ENCODE measurements around the gene SLC39A9. TPM values are rescaled to one million over a fixed set of nuclear protein-coding genes. Genes with fewer than 3 reads are reported as not detected.
A peak's percentile ranks its signal among the peaks of the same experiment; 100 is the strongest.

Gene SLC39A9
- total and polyA plus RNA-seq, 2 of the 13 experiments (the other 11 are each of a cell fraction or from before 2014, with no cell fraction given), result 46.6 to 69.5 TPM

DNA sequence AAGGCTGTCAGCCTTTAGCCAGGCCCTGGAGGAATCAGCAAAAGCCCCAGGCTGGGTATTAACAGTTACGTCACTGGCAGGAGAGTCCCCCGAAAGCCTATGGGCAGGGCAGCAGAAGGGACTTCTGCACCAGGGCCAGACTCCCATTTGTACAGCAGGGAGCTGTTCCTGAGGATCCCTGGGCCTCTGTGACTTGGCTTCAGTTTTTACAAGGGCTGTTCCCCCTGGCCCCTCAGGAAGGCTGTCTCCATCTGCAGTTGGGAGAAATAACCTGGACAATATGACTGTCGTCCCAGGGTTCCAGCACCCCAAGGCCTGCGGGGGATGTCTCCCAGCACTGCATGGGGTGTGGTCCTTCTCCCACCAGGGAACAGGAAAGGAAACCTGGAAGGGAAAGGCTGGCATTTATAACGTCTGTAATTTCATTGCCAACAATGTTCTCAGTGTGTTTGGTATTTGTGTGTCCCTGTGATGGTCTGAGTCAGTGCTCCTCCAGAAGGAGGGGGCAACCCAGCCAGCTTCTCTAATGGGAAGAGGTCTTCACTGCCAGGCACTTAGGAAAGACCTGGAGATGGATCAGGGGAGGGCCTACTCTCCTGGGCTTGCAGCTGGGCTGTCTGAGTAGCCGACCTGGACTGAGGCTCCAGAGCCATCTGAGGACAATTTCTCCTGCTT, 42.7 kb upstream of the SLC39A9 start:
- peaks cover 1 to 20% of the 10 kb centered on the region in 2 experiments; a peak in 1 of 5 replicates for H3K27me3 ChIP-seq (ENCODE audit: control insufficient read depth in 1 of 2, insufficient read depth in 2 of 2, low read length in 2 of 2)
- BruUV-seq (replicated peaks), result no TSS peak
- intact Hi-C loops (cut with micrococcal nuclease; ENCODE audit: unreplicated experiment) (no loop called here), in situ Hi-C loops (cut with HindIII; ENCODE audit: extremely low pct_ligation_motif_present, low pct_unique_long_range_greater_than_20kb) (no loop called here)
- no peak overlapping the region for H3K4me3 ChIP-seq (replicated peaks in 1 of 3; ENCODE audit: insufficient read depth in 1 of 3, low read depth in 2 of 3, low read length in 3 of 3)
- H3K36me3 ChIP-seq (replicated peaks in 1 of 2; ENCODE audit: control insufficient read depth in 1 of 2, insufficient read depth in 2 of 2, low read length in 2 of 2), result no peaks in the 10 kb centered on the region
- H4K20me1 ChIP-seq (ENCODE audit: insufficient read depth, low read length), result no peaks in the 10 kb centered on the region
- ATAC-seq (peak; percentile 16), DNase-seq (ENCODE audit: low spot score) (no peak), FAIRE-seq (no peak)
- H3K9ac ChIP-seq (ENCODE audit: insufficient read depth, low read depth, low read length), result no peak overlapping the region
- TF ChIP-seq, protein P1, sequence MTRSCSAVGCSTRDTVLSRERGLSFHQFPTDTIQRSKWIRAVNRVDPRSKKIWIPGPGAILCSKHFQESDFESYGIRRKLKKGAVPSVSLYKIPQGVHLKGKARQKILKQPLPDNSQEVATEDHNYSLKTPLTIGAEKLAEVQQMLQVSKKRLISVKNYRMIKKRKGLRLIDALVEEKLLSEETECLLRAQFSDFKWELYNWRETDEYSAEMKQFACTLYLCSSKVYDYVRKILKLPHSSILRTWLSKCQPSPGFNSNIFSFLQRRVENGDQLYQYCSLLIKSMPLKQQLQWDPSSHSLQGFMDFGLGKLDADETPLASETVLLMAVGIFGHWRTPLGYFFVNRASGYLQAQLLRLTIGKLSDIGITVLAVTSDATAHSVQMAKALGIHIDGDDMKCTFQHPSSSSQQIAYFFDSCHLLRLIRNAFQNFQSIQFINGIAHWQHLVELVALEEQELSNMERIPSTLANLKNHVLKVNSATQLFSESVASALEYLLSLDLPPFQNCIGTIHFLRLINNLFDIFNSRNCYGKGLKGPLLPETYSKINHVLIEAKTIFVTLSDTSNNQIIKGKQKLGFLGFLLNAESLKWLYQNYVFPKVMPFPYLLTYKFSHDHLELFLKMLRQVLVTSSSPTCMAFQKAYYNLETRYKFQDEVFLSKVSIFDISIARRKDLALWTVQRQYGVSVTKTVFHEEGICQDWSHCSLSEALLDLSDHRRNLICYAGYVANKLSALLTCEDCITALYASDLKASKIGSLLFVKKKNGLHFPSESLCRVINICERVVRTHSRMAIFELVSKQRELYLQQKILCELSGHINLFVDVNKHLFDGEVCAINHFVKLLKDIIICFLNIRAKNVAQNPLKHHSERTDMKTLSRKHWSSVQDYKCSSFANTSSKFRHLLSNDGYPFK (CRISPR knock-in tag; IDR thresholded peaks at IDR 0.05; ENCODE audit: borderline replicate concordance), result no peak
- TF ChIP-seq ARID2 (CRISPR knock-in tag; IDR thresholded peaks at IDR 0.05; ENCODE audit: borderline replicate concordance), result no peak
- no peak overlapping the region for H3K27ac ChIP-seq (ENCODE audit: extremely low read length, insufficient read depth, low read length)
- H3K9me3 ChIP-seq (ENCODE audit: low read length), result no peaks in the 10 kb centered on the region
- H3K4me1 ChIP-seq (ENCODE audit: insufficient read depth, low read length), result peaks cover 30% of the 10 kb centered on the region
- no peaks in the 10 kb centered on the region for H3K79me2 ChIP-seq (ENCODE audit: insufficient read depth, low read length)
- peak overlapping the region; percentile 83; the same call in 1 of the 2 replicates for H3K4me2 ChIP-seq (ENCODE audit: low read depth, low read length)
- 26% methylated on average over 5 of the region's 6 CpGs for WGBS (ENCODE audit: low lambda C conversion rate)
- CTCF ChIA-PET (ENCODE audit: low intra/inter-chr PET ratio, low total read pairs), result no interaction called here
- no peak overlapping the region for H2AFZ ChIP-seq (ENCODE audit: low read length)
- POLR2A ChIA-PET, result no interaction called here

DNA sequence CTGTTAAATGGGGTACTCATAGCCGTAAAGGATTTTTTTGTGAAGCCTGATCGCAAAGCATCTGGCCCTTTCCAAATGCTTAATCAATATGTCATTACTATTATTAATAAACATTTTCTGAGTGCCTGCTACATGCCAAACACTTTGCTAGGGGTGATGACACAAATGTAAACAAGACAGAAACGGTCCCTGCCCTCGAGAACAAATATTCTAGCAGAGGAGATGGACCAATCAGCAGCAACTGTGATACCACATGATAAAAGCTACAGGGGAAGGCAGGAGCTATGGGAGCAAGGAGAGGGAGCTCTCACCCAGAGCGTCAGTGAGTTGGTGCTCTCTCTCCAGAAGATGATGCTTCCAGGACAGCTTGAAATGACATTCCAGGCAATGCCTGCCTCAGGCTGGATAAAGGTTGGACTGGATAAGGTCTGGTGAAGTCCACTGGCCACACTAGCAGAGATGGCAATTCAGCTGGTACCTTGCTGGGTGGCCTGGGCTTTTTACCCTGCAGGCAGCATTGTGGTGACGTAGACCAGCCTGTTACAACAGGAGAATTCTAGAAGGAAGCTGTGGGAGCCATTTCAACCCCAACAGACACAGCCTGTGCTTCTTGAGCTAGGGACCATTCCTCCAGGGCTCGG, 41.5 kb upstream of the SLC39A9 start:
- ATAC-seq (no peak), FAIRE-seq (no peak), DNase-seq (ENCODE audit: low spot score) (peak; percentile 18)
- H3K27me3 ChIP-seq (ENCODE audit: control insufficient read depth in 1 of 2, insufficient read depth in 2 of 2, low read length in 2 of 2), result peaks cover 1 to 14% of the 10 kb centered on the region in 2 experiments; a peak in 1 of 5 replicates
- H4K20me1 ChIP-seq (ENCODE audit: insufficient read depth, low read length), result no peaks in the 10 kb centered on the region
- intact Hi-C loops (cut with micrococcal nuclease; ENCODE audit: unreplicated experiment), result loop anchor here (1.0 kb wide), 1 partner anchor 28 kb away; no protein-coding TSS in a partner anchor
- H3K9me3 ChIP-seq (ENCODE audit: low read length), result no peaks in the 10 kb centered on the region
- H3K4me3 ChIP-seq (replicated peaks in 1 of 3; ENCODE audit: insufficient read depth in 1 of 3, low read depth in 2 of 3, low read length in 3 of 3), result no peak overlapping the region
- H3K9ac ChIP-seq (ENCODE audit: insufficient read depth, low read depth, low read length), result no peak overlapping the region
- in situ Hi-C loops (cut with HindIII; ENCODE audit: extremely low pct_ligation_motif_present, low pct_unique_long_range_greater_than_20kb), result no loop called here
- ChIA-PET POLR2A (no interaction called here), CTCF (ENCODE audit: low intra/inter-chr PET ratio, low total read pairs) (no interaction called here)
- 39% methylated on average over 7 of the region's 7 CpGs for WGBS (ENCODE audit: low lambda C conversion rate)
- H3K4me1 ChIP-seq (ENCODE audit: insufficient read depth, low read length), result peaks cover 30% of the 10 kb centered on the region
- H2AFZ ChIP-seq (ENCODE audit: low read length), result no peak overlapping the region
- no TSS peak for BruUV-seq (replicated peaks)
- no peak overlapping the region for H3K27ac ChIP-seq (ENCODE audit: extremely low read length, insufficient read depth, low read length)
- TF ChIP-seq FOXA1 (IDR thresholded peaks at IDR 0.05), result no peak
- TF ChIP-seq FOXA1 (CRISPR knock-in tag; IDR thresholded peaks at IDR 0.05), result peak; percentile 45
- TF ChIP-seq MAFG (CRISPR knock-in tag; IDR thresholded peaks at IDR 0.05), result no peak
- TF ChIP-seq NFYC (CRISPR knock-in tag; IDR thresholded peaks at IDR 0.05), result 0 out of 2 replicates have a peak, but pooled peaks have one; percentile 15
- peak; percentile 73; the same call in 1 of the 2 replicates for TF ChIP-seq FOXA3 (CRISPR knock-in tag; IDR thresholded peaks at IDR 0.05)
- TF ChIP-seq NFYB (CRISPR knock-in tag; IDR thresholded peaks at IDR 0.05), result peak; percentile 64
- no peak overlapping the region; the same call in 1 of the 2 replicates for H3K4me2 ChIP-seq (ENCODE audit: low read depth, low read length)
- no peaks in the 10 kb centered on the region for H3K36me3 ChIP-seq (replicated peaks in 1 of 2; ENCODE audit: control insufficient read depth in 1 of 2, insufficient read depth in 2 of 2, low read length in 2 of 2)
- H3K79me2 ChIP-seq (ENCODE audit: insufficient read depth, low read length), result no peaks in the 10 kb centered on the region

Measured in HepG2 (cell line).